ENCODE results near the gene NINJ2. TPM values are rescaled to one million over a fixed set of nuclear protein-coding genes. Genes with fewer than 3 reads are reported as not detected.

Gene NINJ2
- total RNA-seq, 2 experiments from 2014 or later: 6.8 to 7.4 TPM

- Mint-ChIP-seq H3K4me3 (no peak overlapping the region), H3K27me3 (peaks cover 6% of the 10 kb centered on the region), H3K36me3 (no peaks in the 10 kb centered on the region), H3K27ac (no peak overlapping the region), H3K9me3 (ENCODE audit: low read depth) (no peaks in the 10 kb centered on the region), H3K4me1 (peaks cover 46% of the 10 kb centered on the region)
- DNase-seq (no peak), ATAC-seq (no peak)
- CTCF ChIA-PET: interaction anchor here (2.7 to 5.9 kb wide), 3 partner anchors 9 to 86 kb away, joined by 8 to 61 read pairs (median 17); partner anchors contain the start of gene WNK1
These were observed 1.5 kb upstream of the NINJ2 start for GRCh38 chr12:664779-665092.

- Mint-ChIP-seq H3K27ac (no peak overlapping the region), H3K36me3 (no peaks in the 10 kb centered on the region), H3K4me1 (peaks cover 42% of the 10 kb centered on the region), H3K27me3 (peaks cover 6% of the 10 kb centered on the region), H3K4me3 (no peak overlapping the region), H3K9me3 (ENCODE audit: low read depth) (no peaks in the 10 kb centered on the region)
- no peak for ATAC-seq
- CTCF ChIA-PET: interaction anchor here (1.6 to 5.9 kb wide), 4 partner anchors 10 to 87 kb away, joined by 3 to 61 read pairs (median 6); partner anchors contain the start of gene WNK1
- no peak for DNase-seq
These were observed 982 bp upstream of the NINJ2 start for GRCh38 chr12:664075-664778.

- H3K36me3 Mint-ChIP-seq: no peaks in the 10 kb centered on the region
- peaks cover 30% of the 10 kb centered on the region for H3K4me1 Mint-ChIP-seq
- H3K27me3 Mint-ChIP-seq: peaks cover 6% of the 10 kb centered on the region
- H3K9me3 Mint-ChIP-seq (ENCODE audit: low read depth): no peaks in the 10 kb centered on the region
- CTCF ChIA-PET: interaction anchor here (1.1 to 1.9 kb wide), 5 partner anchors 10 to 93 kb away, joined by 3 to 5 read pairs (median 5); no protein-coding TSS in a partner anchor
- H3K4me3 Mint-ChIP-seq: no peak overlapping the region
- H3K27ac Mint-ChIP-seq: peak overlapping the region; percentile 31
- DNase-seq: no peak
- no peak for ATAC-seq
These were observed 516 bp downstream of the NINJ2 start for GRCh38 chr12:662566-663292.

- DNase-seq: no peak
- H3K36me3 Mint-ChIP-seq: no peaks in the 10 kb centered on the region
- ATAC-seq: no peak
- peaks cover 22% of the 10 kb centered on the region for H3K4me1 Mint-ChIP-seq
- CTCF ChIA-PET: interaction anchor here (1.1 to 1.9 kb wide), 4 partner anchors 10 to 92 kb away, joined by 3 to 5 read pairs (median 5); no protein-coding TSS in a partner anchor
- H3K27me3 Mint-ChIP-seq: peaks cover 6% of the 10 kb centered on the region
- no peak overlapping the region for H3K4me3 Mint-ChIP-seq
- no peaks in the 10 kb centered on the region for H3K9me3 Mint-ChIP-seq (ENCODE audit: low read depth)
- peak overlapping the region; percentile 24 for H3K27ac Mint-ChIP-seq
These were observed 1.3 kb downstream of the NINJ2 start for GRCh38 chr12:661720-662486.

- Mint-ChIP-seq H3K36me3 (no peaks in the 10 kb centered on the region), H3K27me3 (no peaks in the 10 kb centered on the region), H3K9me3 (ENCODE audit: low read depth) (no peaks in the 10 kb centered on the region), H3K4me1 (peaks cover 15% of the 10 kb centered on the region), H3K4me3 (no peak overlapping the region), H3K27ac (no peak overlapping the region)
- ATAC-seq: no peak
- CTCF ChIA-PET: interaction anchor here (0.7 to 1.4 kb wide), 4 partner anchors 8 to 394 kb away, joined by 3 to 5 read pairs (median 3); no protein-coding TSS in a partner anchor
- no peak for DNase-seq
These were observed 4.1 kb downstream of the NINJ2 start for GRCh38 chr12:659090-659683.

GRCh38 chr12:650983-651382, 12.3 kb downstream of the NINJ2 start:
- H3K27ac Mint-ChIP-seq: no peak overlapping the region
- ATAC-seq: no peak
- no peak for DNase-seq
- no peaks in the 10 kb centered on the region for H3K4me1 Mint-ChIP-seq
- no peaks in the 10 kb centered on the region for H3K27me3 Mint-ChIP-seq
- CTCF ChIA-PET: interaction anchor here (1.1 to 2.8 kb wide), 5 partner anchors 9 to 164 kb away, joined by 3 to 14 read pairs (median 3); no protein-coding TSS in a partner anchor
- no peak overlapping the region for H3K4me3 Mint-ChIP-seq
- H3K9me3 Mint-ChIP-seq (ENCODE audit: low read depth): no peaks in the 10 kb centered on the region
- no peaks in the 10 kb centered on the region for H3K36me3 Mint-ChIP-seq

- peaks cover 22% of the 10 kb centered on the region for H3K4me1 Mint-ChIP-seq
- DNase-seq (no peak), ATAC-seq (no peak)
- H3K4me3 Mint-ChIP-seq: no peak overlapping the region
- CTCF ChIA-PET: interaction anchor here (1.5 kb wide), 1 partner anchor 104 kb away, joined by 3 read pairs; no protein-coding TSS in a partner anchor
- no peaks in the 10 kb centered on the region for H3K36me3 Mint-ChIP-seq
- no peaks in the 10 kb centered on the region for H3K27me3 Mint-ChIP-seq
- H3K27ac Mint-ChIP-seq: no peak overlapping the region
- H3K9me3 Mint-ChIP-seq (ENCODE audit: low read depth): no peaks in the 10 kb centered on the region
These were observed 15.7 kb downstream of the NINJ2 start for GRCh38 chr12:647385-648085.

- H3K4me1 Mint-ChIP-seq: peaks cover 31% of the 10 kb centered on the region
- no peak overlapping the region for H3K4me3 Mint-ChIP-seq
- ATAC-seq: no peak
- no peak for DNase-seq
- no peaks in the 10 kb centered on the region for H3K27me3 Mint-ChIP-seq
- H3K27ac Mint-ChIP-seq: no peak overlapping the region
- H3K36me3 Mint-ChIP-seq: no peaks in the 10 kb centered on the region
- CTCF ChIA-PET: interaction anchor here (1.6 kb wide), 1 partner anchor 71 kb away, joined by 8 read pairs; no protein-coding TSS in a partner anchor
- no peaks in the 10 kb centered on the region for H3K9me3 Mint-ChIP-seq (ENCODE audit: low read depth)
These were observed 16.5 kb downstream of the NINJ2 start for GRCh38 chr12:646442-647384.

- Mint-ChIP-seq H3K4me1 (peaks cover 39% of the 10 kb centered on the region), H3K27ac (no peak overlapping the region), H3K27me3 (no peaks in the 10 kb centered on the region), H3K36me3 (no peaks in the 10 kb centered on the region), H3K9me3 (ENCODE audit: low read depth) (no peaks in the 10 kb centered on the region), H3K4me3 (no peak overlapping the region)
- ATAC-seq (no peak), DNase-seq (no peak)
- CTCF ChIA-PET: interaction anchor here (0.9 to 5.3 kb wide), 3 partner anchors 69 to 161 kb away, joined by 3 to 44 read pairs (median 8); partner anchors contain the start of gene WNK1
These were observed 17.6 kb downstream of the NINJ2 start for GRCh38 chr12:645563-646071.

- DNase-seq: no peak
- CTCF ChIA-PET: interaction anchor here (0.9 to 5.3 kb wide), 3 partner anchors 69 to 161 kb away, joined by 3 to 44 read pairs (median 8); partner anchors contain the start of gene WNK1
- no peaks in the 10 kb centered on the region for H3K9me3 Mint-ChIP-seq (ENCODE audit: low read depth)
- ATAC-seq: no peak
- H3K4me1 Mint-ChIP-seq: peaks cover 44% of the 10 kb centered on the region
- no peak overlapping the region for H3K4me3 Mint-ChIP-seq
- no peak overlapping the region for H3K27ac Mint-ChIP-seq
- no peaks in the 10 kb centered on the region for H3K27me3 Mint-ChIP-seq
- no peaks in the 10 kb centered on the region for H3K36me3 Mint-ChIP-seq
These were observed 18.3 kb downstream of the NINJ2 start for GRCh38 chr12:644818-645552.

- Mint-ChIP-seq H3K4me1 (peaks cover 51% of the 10 kb centered on the region), H3K36me3 (no peaks in the 10 kb centered on the region), H3K27me3 (no peaks in the 10 kb centered on the region), H3K27ac (peak overlapping the region; percentile 89), H3K9me3 (ENCODE audit: low read depth) (no peaks in the 10 kb centered on the region), H3K4me3 (peak overlapping the region; percentile 84)
- ATAC-seq (no peak), DNase-seq (no peak)
- CTCF ChIA-PET: interaction anchor here (0.8 to 5.3 kb wide), 4 partner anchors 13 to 108 kb away, joined by 3 to 44 read pairs (median 16); partner anchors contain the start of gene WNK1
These were observed 19.0 kb downstream of the NINJ2 start for GRCh38 chr12:644303-644639.
